ENCODE data around the gene SVEP1.
"Not testable (repeated sequence)": the region's sequence is repeated elsewhere in the genome, so short reads cannot be mapped to it uniquely, and the experiment has no call there.

The SVEP1 gene
- total RNA-seq: 0 to 0.24 (median 0.13) reads per million in 4 experiments

GRCh38 chr9:110579034-110579861, at the start of gene SVEP1:
TSS of gene SVEP1 (minus strand) at chr9:110579741. CDS start at chr9:110579543, 198 bp downstream.
- DNase-seq: no peak

DNA sequence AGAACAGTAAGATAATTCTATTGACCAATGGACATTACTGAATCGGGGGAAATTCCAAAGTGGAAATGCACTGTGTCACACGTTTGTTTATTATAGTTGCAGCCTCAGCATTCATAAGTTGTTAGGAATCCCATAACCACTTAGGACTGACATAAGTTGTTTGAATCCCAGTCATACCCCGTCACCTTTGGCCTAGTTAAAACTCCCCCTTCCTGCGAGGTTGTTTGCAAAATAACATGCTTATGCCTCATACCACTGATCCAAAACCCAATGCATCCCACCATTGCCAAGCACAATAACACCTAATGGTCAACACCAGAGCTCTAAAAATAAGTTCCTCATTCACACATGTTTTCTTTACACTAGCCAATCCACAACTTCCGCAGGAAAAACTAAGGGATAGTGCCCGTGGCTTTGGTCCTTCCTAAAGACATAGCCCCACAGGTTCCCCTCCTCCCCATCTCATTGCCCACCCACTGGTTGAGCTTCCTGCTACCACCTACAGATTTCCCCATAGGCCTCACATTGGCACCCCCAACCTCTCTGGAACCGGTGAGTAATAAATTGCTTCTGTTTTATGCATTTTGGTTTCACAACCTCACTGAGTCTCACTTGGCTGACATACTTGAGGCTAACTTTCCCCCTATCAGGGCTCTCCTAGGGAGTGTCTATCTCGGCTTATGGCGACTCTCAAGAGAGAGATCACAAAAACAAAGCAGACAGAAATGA, 46.7 kb upstream of the SVEP1 start:
- DNase-seq: no peak

- DNase-seq: no peak
Observed at GRCh38 chr9:110623462-110624025, 44.0 kb upstream of the SVEP1 start.

- no peak for DNase-seq
Observed at GRCh38 chr9:110622368-110622767, 42.8 kb upstream of the SVEP1 start.

GRCh38 chr9:110620726-110621125, 41.2 kb upstream of the SVEP1 start:
- no peak for DNase-seq

- DNase-seq: no peak
Observed at GRCh38 chr9:110619831-110620230, 40.3 kb upstream of the SVEP1 start.

DNA sequence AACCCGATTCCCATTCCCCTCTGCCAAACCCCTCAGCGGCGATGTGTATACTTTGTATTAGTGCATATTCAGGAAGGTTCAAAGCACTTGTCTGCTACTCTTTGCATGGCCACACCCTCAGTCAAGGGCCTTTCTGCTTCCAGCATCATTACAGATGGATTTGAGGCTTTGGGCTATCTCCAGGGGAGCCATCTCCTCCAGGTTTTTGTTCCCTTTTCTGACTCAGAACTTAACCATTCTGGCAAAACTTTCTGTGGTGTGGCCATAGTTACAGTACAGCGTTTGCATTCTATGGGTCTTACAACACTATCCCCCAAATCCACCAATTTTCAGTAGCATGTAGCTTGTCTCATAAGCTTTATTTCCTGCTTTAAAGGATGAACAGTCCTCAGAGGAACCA, 36.0 kb upstream of the SVEP1 start:
- DNase-seq: no peak

- not testable (repeated sequence) for DNase-seq
Observed at GRCh38 chr9:110614576-110614975, 35.0 kb upstream of the SVEP1 start.

DNA sequence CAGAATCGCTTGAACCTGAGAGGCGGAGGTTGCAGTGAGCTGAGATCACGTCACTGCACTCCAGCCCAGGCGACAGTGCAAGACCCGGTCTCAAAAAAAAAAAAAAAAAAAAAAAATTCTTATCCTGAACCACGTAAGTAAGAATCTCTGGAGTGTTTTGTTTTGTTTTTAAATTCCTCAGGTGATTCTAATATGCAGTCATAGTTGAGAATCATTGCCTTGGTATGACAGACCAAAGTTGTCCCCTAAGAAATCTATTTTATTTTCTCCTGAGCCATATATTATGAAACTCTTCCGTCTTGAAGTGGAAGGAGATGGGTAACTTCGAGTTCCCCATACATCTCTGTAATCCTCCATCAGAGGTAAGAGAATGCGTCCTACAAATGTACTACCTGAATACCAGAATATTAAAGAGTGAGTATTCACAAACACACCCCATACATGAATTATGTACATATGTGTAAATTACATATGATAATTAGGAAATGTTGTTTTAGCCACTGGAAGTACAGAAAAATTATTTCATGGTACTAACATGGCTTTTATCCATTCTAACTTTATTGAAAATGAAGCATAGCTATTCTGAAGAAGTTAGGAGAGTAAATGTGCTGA, 26.7 kb upstream of the SVEP1 start:
- DNase-seq: no peak

GRCh38 chr9:110605565-110605964, 26.0 kb upstream of the SVEP1 start:
- no peak for DNase-seq

- DNase-seq: no peak
Observed at GRCh38 chr9:110604171-110604601, 24.6 kb upstream of the SVEP1 start.

- DNase-seq: no peak
Observed at GRCh38 chr9:110602281-110602680, 22.7 kb upstream of the SVEP1 start.

GRCh38 chr9:110601098-110601497, 21.6 kb upstream of the SVEP1 start:
- DNase-seq: no peak

- no peak for DNase-seq
Observed at GRCh38 chr9:110599468-110599867, 19.9 kb upstream of the SVEP1 start.

DNA sequence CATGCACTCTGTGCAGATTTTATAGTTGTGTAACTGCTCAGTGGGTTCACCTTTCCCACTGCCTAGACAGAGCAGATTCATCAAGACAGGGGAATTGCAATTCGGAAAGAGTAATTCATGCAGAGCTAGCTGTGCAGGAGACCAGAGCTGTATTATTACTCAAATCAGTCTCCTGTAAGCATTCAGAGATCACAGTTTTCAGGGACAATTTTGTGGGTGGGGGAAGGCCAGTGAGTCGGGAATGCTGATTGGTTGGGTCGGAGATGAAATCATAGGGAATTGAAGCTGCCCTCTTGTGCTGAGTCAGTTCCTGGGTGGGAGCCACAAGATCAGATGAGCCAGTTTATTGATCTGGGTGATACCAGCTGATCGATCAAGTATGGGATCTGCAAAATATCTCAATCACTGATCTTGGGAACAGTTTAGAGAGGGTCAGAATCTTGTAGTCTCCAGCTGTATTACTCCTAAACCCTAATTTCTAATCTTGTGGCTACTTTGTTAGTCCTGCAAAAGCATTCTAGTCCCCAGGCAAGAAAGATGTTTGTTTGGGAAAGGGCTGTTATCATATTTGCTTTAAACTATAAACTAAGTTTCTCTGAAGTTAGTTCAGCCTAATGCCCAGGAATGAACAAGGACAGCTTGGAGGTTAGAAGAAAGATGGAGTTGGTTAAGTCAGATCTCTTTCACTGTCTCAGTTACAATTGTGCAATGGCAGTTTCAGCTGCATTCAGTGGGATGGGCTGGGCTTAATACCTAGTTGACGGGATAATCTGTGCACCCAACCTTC, 12.7 kb upstream of the SVEP1 start:
- DNase-seq: no peak

- no peak for DNase-seq
Observed at GRCh38 chr9:110591526-110591925, 12.0 kb upstream of the SVEP1 start.

GRCh38 chr9:110590816-110591215, 11.3 kb upstream of the SVEP1 start:
- DNase-seq: no peak

GRCh38 chr9:110588296-110588695, 8.8 kb upstream of the SVEP1 start:
- no peak for DNase-seq

GRCh38 chr9:110583237-110583636, 3.7 kb upstream of the SVEP1 start:
- DNase-seq: no peak

- no peak for DNase-seq
Observed at GRCh38 chr9:110582156-110582555, 2.6 kb upstream of the SVEP1 start.

DNA sequence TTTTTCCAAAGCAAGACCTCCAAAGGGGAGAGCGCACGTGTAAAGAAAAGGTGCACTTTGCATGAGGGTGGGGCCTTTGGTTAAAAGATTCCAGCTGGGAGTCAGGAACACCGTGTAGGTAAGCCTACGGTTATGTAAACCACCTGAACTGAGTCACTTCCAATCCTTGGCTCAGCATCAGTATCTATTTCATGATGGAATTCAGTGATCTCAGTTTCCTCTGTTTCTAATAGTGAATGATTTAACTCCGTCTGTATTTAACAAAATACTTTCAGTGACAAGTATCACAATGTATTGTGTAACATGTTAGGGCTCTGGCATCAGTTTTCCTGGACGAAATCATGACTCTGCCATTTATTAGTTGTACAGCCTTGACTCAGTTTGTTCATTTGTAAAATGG, 1.3 kb upstream of the SVEP1 start:
- DNase-seq: no peak

GRCh38 chr9:110579862-110580219, 300 bp upstream of the SVEP1 start:
- no peak for DNase-seq

Measured in effector CD8-positive, alpha-beta T cell (primary cell).